IPS-18a (cell line): Measurements from ENCODE around the gene TAF11L3.
"Not testable (repeated sequence)": the region's sequence is repeated elsewhere in the genome, so short reads cannot be mapped to it uniquely, and the experiment has no call there.

Experiments
- H3K27ac ChIP-seq: one replicate; pipeline ENCODE4 v1.5.1; 2013; ENCODE audit warnings: low read length
- H3K27me3 ChIP-seq: one replicate; pipeline ENCODE4 v1.6.1; 2013; ENCODE audit warnings: mild to moderate bottlenecking, low read length; ENCODE audit not compliant: control insufficient read depth, insufficient read depth
- H3K36me3 ChIP-seq: one replicate; pipeline ENCODE4 v1.6.1; 2013; ENCODE audit warnings: low read depth, low read length; ENCODE audit not compliant: control insufficient read depth
- H3K4me1 ChIP-seq: one replicate; pipeline ENCODE4 v1.6.1; 2013; ENCODE audit warnings: low read depth, low read length; ENCODE audit not compliant: control insufficient read depth
- H3K4me3 ChIP-seq: one replicate; pipeline ENCODE4 v1.5.1; 2013; ENCODE audit warnings: low read length
- H3K9ac ChIP-seq: one replicate; pipeline ENCODE4 v1.6.1; 2013; ENCODE audit warnings: mild to moderate bottlenecking, low read length, moderate library complexity
- H3K9me3 ChIP-seq: one replicate; pipeline ENCODE4 v1.6.1; 2013; ENCODE audit warnings: low read depth, low read length; ENCODE audit not compliant: control insufficient read depth

Gene TAF11L3

DNA sequence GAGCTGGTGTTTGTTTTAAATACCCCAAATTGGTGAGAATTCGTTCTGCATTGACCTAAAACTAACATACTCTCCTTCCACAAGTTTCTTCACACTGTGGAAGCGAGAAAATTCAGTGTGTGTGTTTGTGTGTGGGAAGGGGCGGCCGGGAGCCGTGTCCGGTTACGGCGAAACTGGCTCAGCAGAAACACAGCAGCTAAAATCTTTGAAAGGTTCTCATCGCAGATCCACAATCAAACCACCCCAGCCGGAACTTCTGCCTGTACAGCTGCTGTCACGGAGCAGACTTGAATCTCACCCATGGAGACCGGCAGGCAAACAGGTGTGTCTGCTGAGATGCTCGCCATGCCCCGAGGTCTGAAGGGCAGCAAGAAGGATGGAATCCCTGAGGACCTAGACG lies at the start of gene TAF11L3:
TSS of gene TAF11L3 (plus strand) at position 301 of the 400 bp plus-strand sequence.
- not testable (repeated sequence) for H3K36me3 ChIP-seq, H3K27ac ChIP-seq, H3K27me3 ChIP-seq, H3K9me3 ChIP-seq, H3K4me3 ChIP-seq, H3K9ac ChIP-seq, H3K4me1 ChIP-seq

DNA sequence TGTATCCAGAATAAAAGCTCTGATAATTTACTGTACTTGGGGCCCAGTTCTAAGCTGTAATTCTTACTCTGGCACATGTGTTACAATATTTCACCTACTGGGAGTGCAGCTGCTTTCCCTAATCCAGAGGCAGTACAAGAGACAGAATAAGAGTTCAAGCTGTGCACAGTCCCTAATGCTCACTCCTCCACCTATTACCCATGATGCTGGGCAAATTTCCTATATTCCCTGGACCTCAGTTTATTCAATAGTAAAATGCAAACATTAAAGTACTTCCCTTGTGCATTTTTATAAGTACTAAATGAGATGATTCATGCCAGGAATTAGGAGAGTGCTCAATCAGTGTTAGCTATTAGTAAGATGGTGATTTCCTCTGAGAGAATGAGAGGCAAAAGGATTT lies 48.1 kb upstream of the TAF11L3 start:
- no peak overlapping the region for H3K4me3 ChIP-seq
- no peaks in the 10 kb centered on the region for H3K36me3 ChIP-seq
- no peaks in the 10 kb centered on the region for H3K9me3 ChIP-seq
- H3K4me1 ChIP-seq, result no peaks in the 10 kb centered on the region
- H3K27me3 ChIP-seq, result no peaks in the 10 kb centered on the region
- H3K9ac ChIP-seq, result no peak overlapping the region
- no peak overlapping the region for H3K27ac ChIP-seq

GRCh38 chr5:17475064-17475463 lies 43.1 kb upstream of the TAF11L3 start:
- not testable (repeated sequence) for H3K4me3 ChIP-seq, H3K27me3 ChIP-seq, H3K27ac ChIP-seq, H3K9me3 ChIP-seq, H3K4me1 ChIP-seq, H3K36me3 ChIP-seq, H3K9ac ChIP-seq

- Histone ChIP-seq H3K9me3 (no peaks in the 10 kb centered on the region), H3K4me1 (no peaks in the 10 kb centered on the region), H3K9ac (no peak overlapping the region), H3K27me3 (no peaks in the 10 kb centered on the region), H3K4me3 (no peak overlapping the region), H3K36me3 (no peaks in the 10 kb centered on the region), H3K27ac (no peak overlapping the region)
Observed at GRCh38 chr5:17477043-17477442, 41.1 kb upstream of the TAF11L3 start.

DNA sequence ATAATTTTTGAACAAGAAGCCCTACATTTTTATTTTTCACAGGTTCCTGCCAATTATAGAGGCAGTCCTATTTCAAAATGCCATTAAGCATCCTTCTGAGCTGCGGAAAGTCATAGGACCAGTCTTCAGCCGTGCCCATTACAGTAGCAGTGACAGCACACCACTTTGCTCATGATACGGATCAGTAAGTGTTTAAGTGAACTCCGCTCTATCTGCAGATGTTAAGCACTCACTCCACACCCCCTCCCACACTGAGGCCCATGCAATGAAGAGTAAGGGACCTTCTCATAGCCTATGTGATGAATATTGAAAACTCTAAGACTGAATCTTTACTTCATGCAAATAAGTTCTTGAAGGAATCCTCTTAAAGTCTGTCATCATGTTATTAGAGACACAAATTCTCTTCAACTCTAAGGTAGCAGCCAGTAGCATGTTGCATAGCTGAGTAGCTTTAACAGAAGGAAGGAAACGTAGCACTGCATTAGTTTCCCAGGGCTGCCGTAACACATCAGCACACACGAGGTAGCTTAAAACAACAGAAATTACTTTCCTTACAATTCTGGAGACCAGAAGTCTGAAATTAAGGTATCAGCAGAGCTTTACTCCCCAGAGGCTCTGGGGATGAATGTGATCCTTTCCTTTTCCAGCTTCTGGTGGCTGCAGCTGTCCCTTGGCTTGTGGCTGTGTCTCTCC lies 40.4 kb upstream of the TAF11L3 start:
- Histone ChIP-seq H3K9me3 (no peaks in the 10 kb centered on the region), H3K27ac (no peak overlapping the region), H3K27me3 (no peaks in the 10 kb centered on the region), H3K9ac (no peak overlapping the region), H3K4me3 (no peak overlapping the region), H3K4me1 (no peaks in the 10 kb centered on the region), H3K36me3 (no peaks in the 10 kb centered on the region)

GRCh38 chr5:17481378-17481777 lies 36.8 kb upstream of the TAF11L3 start:
- H3K27ac ChIP-seq, result no peak overlapping the region
- H3K36me3 ChIP-seq, result no peaks in the 10 kb centered on the region
- no peak overlapping the region for H3K9ac ChIP-seq
- H3K4me1 ChIP-seq, result no peaks in the 10 kb centered on the region
- H3K27me3 ChIP-seq, result no peaks in the 10 kb centered on the region
- no peaks in the 10 kb centered on the region for H3K9me3 ChIP-seq
- H3K4me3 ChIP-seq, result no peak overlapping the region

GRCh38 chr5:17482790-17483189 lies 35.4 kb upstream of the TAF11L3 start:
- Histone ChIP-seq H3K9me3 (no peaks in the 10 kb centered on the region), H3K4me1 (no peaks in the 10 kb centered on the region), H3K27ac (no peak overlapping the region), H3K27me3 (no peaks in the 10 kb centered on the region), H3K9ac (no peak overlapping the region), H3K4me3 (no peak overlapping the region), H3K36me3 (no peaks in the 10 kb centered on the region)

- not testable (repeated sequence) for H3K36me3 ChIP-seq, H3K27me3 ChIP-seq, H3K27ac ChIP-seq, H3K4me1 ChIP-seq, H3K9me3 ChIP-seq, H3K4me3 ChIP-seq, H3K9ac ChIP-seq
Observed at GRCh38 chr5:17486464-17487173, 31.5 kb upstream of the TAF11L3 start.

DNA sequence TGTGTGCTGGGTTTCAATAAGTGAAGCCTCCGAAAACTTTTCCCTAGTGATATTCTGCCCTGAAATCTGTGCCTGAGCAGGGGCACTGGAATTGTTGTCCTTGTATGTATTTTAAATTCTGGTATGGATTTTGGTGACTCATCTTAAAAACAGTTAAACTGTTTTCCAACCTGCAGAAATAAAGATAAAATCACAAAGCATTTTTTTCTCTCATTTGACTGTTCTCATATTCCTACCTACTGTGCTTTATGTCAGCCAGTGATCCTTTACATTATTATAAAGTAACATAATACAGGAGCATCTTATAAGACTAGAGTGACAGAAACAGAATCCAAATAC lies 31.0 kb upstream of the TAF11L3 start:
- Histone ChIP-seq H3K9ac (no peak overlapping the region), H3K9me3 (no peaks in the 10 kb centered on the region), H3K4me1 (no peaks in the 10 kb centered on the region), H3K4me3 (no peak overlapping the region), H3K36me3 (no peaks in the 10 kb centered on the region), H3K27me3 (no peaks in the 10 kb centered on the region), H3K27ac (no peak overlapping the region)

GRCh38 chr5:17491257-17491656 lies 26.9 kb upstream of the TAF11L3 start:
- not testable (repeated sequence) for H3K9ac ChIP-seq, H3K9me3 ChIP-seq, H3K4me3 ChIP-seq, H3K36me3 ChIP-seq, H3K27me3 ChIP-seq, H3K4me1 ChIP-seq, H3K27ac ChIP-seq

DNA sequence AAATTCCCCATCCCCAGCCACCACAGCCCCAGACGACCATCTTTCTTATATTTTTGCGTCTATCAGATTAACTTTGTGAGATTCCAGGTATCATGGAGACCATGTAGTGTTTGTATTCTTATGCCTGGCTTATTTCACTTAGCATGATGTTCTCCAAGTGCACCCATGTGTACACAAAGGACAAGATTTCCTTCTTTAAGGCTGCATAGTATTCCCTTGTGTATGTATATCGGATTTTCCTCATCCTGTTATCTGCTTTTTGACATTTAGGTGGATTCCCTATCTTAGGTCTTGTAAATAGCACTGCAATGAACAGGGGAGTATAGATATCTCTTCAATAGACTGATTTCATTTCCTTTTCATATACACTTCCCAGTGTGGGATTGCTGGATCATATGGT lies 25.4 kb upstream of the TAF11L3 start:
- H3K27ac ChIP-seq, result no peak overlapping the region
- H3K36me3 ChIP-seq, result no peaks in the 10 kb centered on the region
- no peak overlapping the region for H3K4me3 ChIP-seq
- H3K9ac ChIP-seq, result no peak overlapping the region
- H3K27me3 ChIP-seq, result no peaks in the 10 kb centered on the region
- no peaks in the 10 kb centered on the region for H3K4me1 ChIP-seq
- no peaks in the 10 kb centered on the region for H3K9me3 ChIP-seq

DNA sequence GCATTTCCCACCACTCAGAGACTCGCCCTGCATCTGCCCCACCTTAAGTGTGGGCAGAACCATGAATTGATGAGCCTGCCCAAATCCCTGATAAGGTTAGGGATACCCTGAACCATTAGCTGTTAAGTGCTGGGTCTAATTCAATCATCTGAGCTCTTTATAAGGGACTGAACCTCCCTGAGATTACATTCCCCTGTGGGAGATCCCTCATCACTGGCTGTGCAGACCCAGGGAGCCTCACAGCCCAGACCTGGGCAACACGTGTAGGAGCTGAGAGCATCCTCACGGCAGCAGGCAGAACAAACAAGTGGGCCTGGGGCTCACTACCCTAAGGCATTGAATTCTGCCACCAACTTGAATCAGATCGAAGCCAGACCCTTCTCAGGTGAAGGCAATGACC lies 20.7 kb upstream of the TAF11L3 start:
- no peak overlapping the region for H3K9ac ChIP-seq
- H3K4me1 ChIP-seq, result no peaks in the 10 kb centered on the region

More for the DNA sequence above, 20.7 kb upstream of the TAF11L3 start:
- Histone ChIP-seq H3K27me3 (no peaks in the 10 kb centered on the region), H3K27ac (no peak overlapping the region), H3K9me3 (no peaks in the 10 kb centered on the region), H3K4me3 (no peak overlapping the region), H3K36me3 (no peaks in the 10 kb centered on the region)
